Anterior cingulate cortex (tissue), 58 donors: Measurements from ENCODE around the gene UGDH.
A peak's percentile ranks its signal among the peaks of the same experiment; 100 is the strongest.
"Not testable (repeated sequence)": the region's sequence is repeated elsewhere in the genome, so short reads cannot be mapped to it uniquely, and the experiment has no call there.

Experiments
- DNase-seq, 58 donors: peaks; one replicate each; lab custom pipeline; 2025; lab: John Stamatoyannopoulos, UW

The UGDH gene

GRCh38 chr4:39497909-39498726, 29.1 kb downstream of the UGDH start:
- no peak for DNase-seq

GRCh38 chr4:39495446-39496213, 31.6 kb downstream of the UGDH start:
- DNase-seq = no peak

GRCh38 chr4:39494354-39494753, 32.9 kb downstream of the UGDH start:
- DNase-seq = no peak

DNA sequence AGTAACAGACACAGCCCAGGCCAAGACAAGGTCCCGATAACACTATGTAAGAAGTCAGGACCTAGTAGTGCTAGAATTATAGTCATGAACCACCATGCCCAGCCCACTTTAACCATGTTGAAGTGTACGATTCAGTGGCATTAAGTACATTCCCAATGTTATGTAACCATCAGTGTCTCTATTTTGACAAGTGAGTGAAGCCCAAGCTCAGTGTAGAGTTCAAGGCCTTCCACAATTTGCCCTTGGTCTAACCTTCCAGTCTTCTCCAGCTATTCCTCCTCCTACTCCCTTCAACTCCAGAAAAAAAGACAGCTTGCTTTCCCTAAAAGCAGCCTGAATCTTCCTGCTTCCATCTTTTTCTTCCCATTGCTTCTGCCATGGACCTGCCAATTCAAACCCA, 36.9 kb downstream of the UGDH start:
- no peak for DNase-seq

GRCh38 chr4:39486221-39486804, 40.9 kb downstream of the UGDH start:
- no peak for DNase-seq

GRCh38 chr4:39484582-39485272, 42.5 kb downstream of the UGDH start:
- no peak for DNase-seq

DNA sequence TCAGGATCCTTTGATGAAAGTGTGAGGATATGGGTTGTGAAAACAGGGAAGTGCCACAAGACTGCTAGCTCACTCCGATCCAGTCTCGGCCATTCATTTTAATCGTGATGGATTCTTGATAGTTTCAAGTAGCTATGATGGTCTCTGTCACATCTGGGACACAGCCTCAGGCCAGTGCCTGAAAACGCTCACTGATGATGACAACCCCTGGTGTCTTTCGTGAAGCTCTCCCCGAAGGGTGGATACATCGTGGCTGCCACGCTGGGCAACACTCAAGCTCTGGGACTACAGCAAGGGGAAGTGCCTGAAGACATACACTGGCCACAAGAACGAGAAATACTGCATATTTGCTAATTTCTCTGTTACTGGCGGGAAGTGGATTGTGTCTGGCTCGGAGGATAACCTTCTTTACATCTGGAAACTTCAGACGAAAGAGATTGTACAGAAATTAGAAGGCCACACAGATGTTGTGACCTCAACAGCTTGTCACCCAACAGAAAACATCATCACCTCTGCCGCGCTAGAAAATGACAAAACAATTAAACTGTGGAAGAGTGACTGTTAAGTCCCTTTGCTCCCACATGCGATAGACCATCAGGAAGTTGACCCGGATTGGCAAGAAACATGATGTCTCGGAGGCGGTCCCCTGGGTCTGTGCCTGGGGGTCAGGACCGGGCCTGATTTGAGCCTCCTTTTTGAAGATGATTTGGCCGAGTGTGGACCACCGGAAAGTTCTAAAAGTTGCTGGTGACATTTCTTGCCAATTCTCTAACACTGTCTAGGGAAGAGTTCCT, 46.1 kb downstream of the UGDH start:
- DNase-seq = peak in 1 of 58 donors; percentile 5

DNA sequence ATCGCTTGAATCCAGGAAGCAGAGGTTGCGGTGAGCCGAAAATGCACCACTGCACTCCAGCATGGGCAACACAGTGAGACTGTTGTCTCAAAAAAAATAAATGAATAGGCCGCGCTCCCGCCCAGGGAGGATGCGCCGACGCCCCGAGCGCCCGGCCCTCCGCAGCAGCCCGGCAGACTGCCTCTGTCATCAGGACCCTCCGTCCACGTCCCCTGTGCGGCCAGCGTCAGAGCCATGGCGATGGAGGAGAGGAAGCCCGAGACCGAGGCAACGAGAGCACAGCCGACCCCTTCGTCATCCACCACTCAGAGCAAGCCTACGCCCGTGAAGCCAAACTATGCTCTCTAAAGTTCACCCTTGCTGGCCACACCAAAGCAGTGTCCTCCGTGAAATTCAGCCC, 47.0 kb downstream of the UGDH start:
- no peak for DNase-seq

- DNase-seq = no peak
Measured at GRCh38 chr4:39476187-39476895, 50.9 kb downstream of the UGDH start.

DNA sequence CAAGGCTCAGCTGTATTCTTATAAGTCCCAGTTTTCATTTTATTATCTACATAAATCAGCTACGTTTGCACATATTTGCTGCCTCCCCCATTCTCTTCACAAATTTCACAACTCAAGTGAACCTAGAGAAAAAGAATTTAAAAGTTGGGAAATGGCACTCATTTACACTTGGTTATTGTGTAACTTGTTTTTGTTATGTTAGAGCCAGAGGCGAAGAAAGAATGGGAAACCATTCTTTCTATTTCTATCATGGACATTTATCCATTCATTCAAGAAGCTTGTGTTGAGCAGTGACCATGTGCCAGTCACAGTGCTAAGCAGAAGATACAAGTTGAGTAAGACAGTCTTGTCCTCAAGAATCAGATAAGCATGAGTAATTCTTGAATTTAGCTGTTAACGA, 54.8 kb downstream of the UGDH start:
- no peak for DNase-seq

GRCh38 chr4:39470402-39470801, 56.8 kb downstream of the UGDH start:
- no peak for DNase-seq

- peak in 14 of 58 donors; percentile 1 to 78 (median 11) for DNase-seq
Measured at GRCh38 chr4:39469429-39470077, 57.7 kb downstream of the UGDH start.

DNA sequence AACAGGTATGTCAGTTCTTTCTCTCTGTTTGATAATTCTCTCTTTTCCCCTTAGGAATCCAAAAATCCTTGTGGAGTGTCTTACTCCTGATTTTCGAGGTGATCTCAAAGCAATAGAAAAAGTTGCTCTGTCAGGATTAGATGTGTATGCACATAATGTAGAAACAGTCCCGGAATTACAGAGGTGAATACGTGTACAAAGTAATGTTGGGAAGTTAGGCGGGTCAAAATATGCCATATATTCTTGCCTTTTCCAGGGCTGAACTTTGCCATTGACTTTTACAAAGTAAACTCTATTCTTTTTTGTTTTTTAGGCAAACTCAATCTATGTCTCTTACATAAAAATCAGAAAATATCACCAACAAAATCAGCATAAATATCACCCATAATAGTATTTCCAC, 59.8 kb downstream of the UGDH start:
- no peak for DNase-seq

GRCh38 chr4:39466747-39467146, 60.5 kb downstream of the UGDH start:
- no peak for DNase-seq

DNA sequence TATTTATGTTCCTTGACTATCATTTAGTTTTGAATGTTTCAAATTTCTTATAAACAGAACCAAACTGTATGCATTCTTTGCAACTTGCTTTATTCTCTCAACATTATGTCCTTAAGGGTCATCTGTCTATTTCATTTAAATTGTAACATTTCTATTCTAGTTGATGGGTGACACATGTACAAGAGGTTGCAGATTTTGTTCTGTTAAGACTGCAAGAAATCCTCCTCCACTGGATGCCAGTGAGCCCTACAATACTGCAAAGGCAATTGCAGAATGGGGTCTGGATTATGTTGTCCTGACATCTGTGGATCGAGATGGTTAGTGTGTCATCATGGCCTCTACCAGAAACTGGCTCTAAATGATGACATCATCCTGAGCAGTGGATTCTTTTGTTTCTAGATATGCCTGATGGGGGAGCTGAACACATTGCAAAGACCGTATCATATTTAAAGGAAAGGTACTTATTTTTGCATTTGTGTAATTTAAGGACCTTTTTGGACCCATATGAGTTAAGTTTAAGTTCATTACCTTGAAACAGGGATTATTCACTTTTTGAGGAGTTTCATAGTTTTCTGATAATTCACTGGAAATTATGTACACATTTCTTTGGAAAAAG, 62.2 kb downstream of the UGDH start:
- DNase-seq = peak in 1 of 58 donors; percentile 12

DNA sequence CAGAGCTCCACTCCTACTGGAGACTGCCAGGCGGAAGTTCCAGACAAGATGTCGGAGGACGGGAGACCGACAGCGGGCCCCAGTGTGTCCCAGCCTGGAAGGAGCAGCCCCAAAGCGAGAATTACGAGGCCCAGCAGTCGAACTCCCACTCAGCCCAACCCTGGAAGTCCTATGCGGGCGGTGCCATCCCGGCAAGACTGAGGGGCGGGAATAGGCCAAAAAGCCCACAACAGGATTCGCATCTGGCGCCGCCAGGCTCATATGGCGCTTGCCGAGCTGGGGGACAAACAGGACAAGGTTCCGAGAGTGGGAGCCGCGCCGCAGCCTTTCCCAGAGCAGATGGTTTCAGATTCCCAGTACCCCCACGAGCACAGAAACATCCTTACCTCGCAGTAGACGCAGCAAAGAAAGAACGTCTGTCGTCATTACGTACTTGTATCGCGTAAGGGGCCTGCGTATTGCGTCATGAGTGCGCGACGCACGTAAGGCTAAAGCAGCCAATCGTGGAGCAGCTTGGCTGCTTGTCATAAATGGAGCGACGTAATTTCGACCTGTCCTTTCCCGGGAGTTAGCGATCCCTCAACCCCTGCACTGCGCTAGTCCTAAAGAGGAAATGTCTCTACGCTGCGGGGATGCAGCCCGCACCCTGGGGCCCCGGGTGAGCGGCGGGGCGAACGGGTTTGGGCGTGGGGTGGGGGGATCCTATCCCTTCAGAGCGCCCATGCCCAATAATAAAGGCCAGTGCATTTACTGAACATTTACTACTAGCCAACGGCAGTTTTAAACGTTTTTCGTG, 68.5 kb downstream of the UGDH start, which contains the start of the genes LIAS and RPL9:
Gene LIAS (plus strand): TSS at position 552 of the 796 bp plus-strand sequence. CDS start 62 bp downstream, at position 614.
Gene RPL9 (minus strand): TSS at position 418 of the 796 bp plus-strand sequence. CDS start 483 bp downstream, outside the sequence.
- peak; percentile 57 to 96 (median 90) for DNase-seq

DNA sequence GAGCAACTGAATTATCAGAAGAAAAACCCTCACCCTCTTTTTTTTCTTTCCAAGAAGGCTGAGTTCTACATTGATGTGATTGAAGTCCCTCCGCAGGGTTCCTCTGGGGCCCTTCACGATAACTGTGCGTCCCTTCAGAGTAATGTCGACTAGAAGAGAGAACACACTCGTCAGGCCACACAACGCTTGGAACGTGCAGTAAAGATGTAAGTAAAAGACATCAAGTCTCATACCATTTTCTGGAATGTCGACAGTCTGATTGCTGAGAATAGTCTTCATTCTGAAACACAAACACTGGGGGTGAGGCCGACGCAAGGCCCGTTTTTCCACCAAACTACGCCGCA, 69.1 kb downstream of the UGDH start:
- DNase-seq = not testable (repeated sequence)
